GM23248 (cell line): ENCODE data around the gene SMIM29.
"Not testable (repeated sequence)": the region's sequence is repeated elsewhere in the genome, so short reads cannot be mapped to it uniquely, and the experiment has no call there.

Experiments used
- EZH2 ChIP-seq: fragments of 200-600 bp; sonication (generic); IDR thresholded peaks from 2 replicates; pipeline ENCODE4 v1.6.1; 2018; ENCODE audit warnings: antibody characterized with exemption, mild to moderate bottlenecking; ENCODE audit not compliant: insufficient read depth, poor library complexity, severe bottlenecking
- EZH2phosphoT487 ChIP-seq: fragments of 200-600 bp; sonication (generic); IDR thresholded peaks from 2 replicates; pipeline ENCODE4 v1.6.1; 2018; ENCODE audit warnings: antibody characterized with exemption, moderate library complexity, mild to moderate bottlenecking, low read depth; ENCODE audit not compliant: insufficient read depth

DNA sequence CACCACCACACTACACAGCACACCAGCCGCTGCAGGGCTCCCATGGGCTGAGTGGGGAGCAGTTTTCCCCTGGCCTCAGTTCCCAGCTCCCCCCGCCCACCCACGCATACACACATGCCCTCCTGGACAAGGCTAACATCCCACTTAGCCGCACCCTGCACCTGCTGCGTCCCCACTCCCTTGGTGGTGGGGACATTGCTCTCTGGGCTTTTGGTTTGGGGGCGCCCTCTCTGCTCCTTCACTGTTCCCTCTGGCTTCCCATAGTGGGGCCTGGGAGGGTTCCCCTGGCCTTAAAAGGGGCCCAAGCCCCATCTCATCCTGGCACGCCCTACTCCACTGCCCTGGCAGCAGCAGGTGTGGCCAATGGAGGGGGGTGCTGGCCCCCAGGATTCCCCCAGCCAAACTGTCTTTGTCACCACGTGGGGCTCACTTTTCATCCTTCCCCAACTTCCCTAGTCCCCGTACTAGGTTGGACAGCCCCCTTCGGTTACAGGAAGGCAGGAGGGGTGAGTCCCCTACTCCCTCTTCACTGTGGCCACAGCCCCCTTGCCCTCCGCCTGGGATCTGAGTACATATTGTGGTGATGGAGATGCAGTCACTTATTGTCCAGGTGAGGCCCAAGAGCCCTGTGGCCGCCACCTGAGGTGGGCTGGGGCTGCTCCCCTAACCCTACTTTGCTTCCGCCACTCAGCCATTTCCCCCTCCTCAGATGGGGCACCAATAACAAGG is 3.6 kb downstream of the SMIM29 start:
- not testable (repeated sequence) for TF ChIP-seq EZH2phosphoT487, EZH2
